Measurements from ENCODE around the gene PSMB10.

The PSMB10 gene

GRCh38 chr16:67946966-67947558 is 10.4 kb upstream of the PSMB10 start:
- TF ChIP-seq CTCF (IDR thresholded peaks at IDR 0.05; ENCODE audit: insufficient read depth, low read length, poor library complexity, severe bottlenecking) (no peak), EZH2phosphoT487 (conservative IDR thresholded peaks at IDR 0.05; ENCODE audit: low read length) (no peak)
- Histone ChIP-seq H2AFZ (ENCODE audit: low read depth, low read length, severe bottlenecking) (no peak overlapping the region), H3K36me3 (ENCODE audit: low read length) (no peaks in the 10 kb centered on the region), H3K4me3 (ENCODE audit: insufficient read depth, low read length, poor library complexity, severe bottlenecking) (no peak overlapping the region), H3K9me3 (ENCODE audit: insufficient read depth, low read length) (no peaks in the 10 kb centered on the region), H3K9ac (ENCODE audit: low read length) (no peak overlapping the region), H3K4me2 (ENCODE audit: low read depth, low read length, poor library complexity, severe bottlenecking) (no peak overlapping the region), H3K27ac (ENCODE audit: low read depth, low read length) (no peak overlapping the region), H3K27me3 (ENCODE audit: low read length) (no peaks in the 10 kb centered on the region), H3K9me2 (replicated peaks; ENCODE audit: insufficient read depth, low read length) (no peaks in the 10 kb centered on the region), H3K79me2 (ENCODE audit: insufficient read depth, low read length) (no peaks in the 10 kb centered on the region), H4K20me1 (ENCODE audit: low read depth, low read length) (no peaks in the 10 kb centered on the region), H3F3A (ENCODE audit: insufficient read depth) (no peaks in the 10 kb centered on the region)

GRCh38 chr16:67946128-67946569 is 9.5 kb upstream of the PSMB10 start:
- H3K4me2 ChIP-seq (ENCODE audit: low read depth, low read length, poor library complexity, severe bottlenecking) = no peak overlapping the region
- H3K36me3 ChIP-seq (ENCODE audit: low read length) = no peaks in the 10 kb centered on the region
- H3F3A ChIP-seq (ENCODE audit: insufficient read depth) = peaks cover 7% of the 10 kb centered on the region; the same call in 1 of the 2 replicates
- H3K27me3 ChIP-seq (ENCODE audit: low read length) = no peaks in the 10 kb centered on the region
- H3K9ac ChIP-seq (ENCODE audit: low read length) = no peak overlapping the region
- no peaks in the 10 kb centered on the region for H4K20me1 ChIP-seq (ENCODE audit: low read depth, low read length)
- no peaks in the 10 kb centered on the region for H3K9me2 ChIP-seq (replicated peaks; ENCODE audit: insufficient read depth, low read length)
- no peak overlapping the region for H3K27ac ChIP-seq (ENCODE audit: low read depth, low read length)
- no peaks in the 10 kb centered on the region for H3K79me2 ChIP-seq (ENCODE audit: insufficient read depth, low read length)
- no peak overlapping the region for H2AFZ ChIP-seq (ENCODE audit: low read depth, low read length, severe bottlenecking)
- no peak overlapping the region for H3K4me3 ChIP-seq (ENCODE audit: insufficient read depth, low read length, poor library complexity, severe bottlenecking)
- H3K9me3 ChIP-seq (ENCODE audit: insufficient read depth, low read length) = no peaks in the 10 kb centered on the region
- TF ChIP-seq EZH2phosphoT487 (conservative IDR thresholded peaks at IDR 0.05; ENCODE audit: low read length) (no peak), CTCF (IDR thresholded peaks at IDR 0.05; ENCODE audit: insufficient read depth, low read length, poor library complexity, severe bottlenecking) (no peak)

- Histone ChIP-seq H3K4me3 (ENCODE audit: insufficient read depth, low read length, poor library complexity, severe bottlenecking) (no peak overlapping the region), H4K20me1 (ENCODE audit: low read depth, low read length) (no peaks in the 10 kb centered on the region), H3K36me3 (ENCODE audit: low read length) (no peaks in the 10 kb centered on the region), H3K27ac (ENCODE audit: low read depth, low read length) (no peak overlapping the region), H3K9ac (ENCODE audit: low read length) (no peak overlapping the region), H3K4me2 (ENCODE audit: low read depth, low read length, poor library complexity, severe bottlenecking) (no peak overlapping the region), H2AFZ (ENCODE audit: low read depth, low read length, severe bottlenecking) (no peak overlapping the region), H3F3A (ENCODE audit: insufficient read depth) (peaks cover 7% of the 10 kb centered on the region; the same call in 1 of the 2 replicates), H3K9me3 (ENCODE audit: insufficient read depth, low read length) (no peaks in the 10 kb centered on the region), H3K9me2 (replicated peaks; ENCODE audit: insufficient read depth, low read length) (no peaks in the 10 kb centered on the region), H3K79me2 (ENCODE audit: insufficient read depth, low read length) (no peaks in the 10 kb centered on the region), H3K27me3 (ENCODE audit: low read length) (no peaks in the 10 kb centered on the region)
- TF ChIP-seq CTCF (IDR thresholded peaks at IDR 0.05; ENCODE audit: insufficient read depth, low read length, poor library complexity, severe bottlenecking) (no peak), EZH2phosphoT487 (conservative IDR thresholded peaks at IDR 0.05; ENCODE audit: low read length) (no peak)
Measured at GRCh38 chr16:67945392-67945933, 8.8 kb upstream of the PSMB10 start.

All from SU-DHL-6 (cell line).